MV-4-11 (cell line): ENCODE data around the gene LGI4.
A peak's percentile ranks its signal among the peaks of the same experiment; 100 is the strongest.
"Not testable (repeated sequence)": the region's sequence is repeated elsewhere in the genome, so short reads cannot be mapped to it uniquely, and the experiment has no call there.

Experiments
- DNase-seq: peaks from one replicate; lab custom pipeline; 2025; lab: John Stamatoyannopoulos, UW

Gene LGI4

DNA sequence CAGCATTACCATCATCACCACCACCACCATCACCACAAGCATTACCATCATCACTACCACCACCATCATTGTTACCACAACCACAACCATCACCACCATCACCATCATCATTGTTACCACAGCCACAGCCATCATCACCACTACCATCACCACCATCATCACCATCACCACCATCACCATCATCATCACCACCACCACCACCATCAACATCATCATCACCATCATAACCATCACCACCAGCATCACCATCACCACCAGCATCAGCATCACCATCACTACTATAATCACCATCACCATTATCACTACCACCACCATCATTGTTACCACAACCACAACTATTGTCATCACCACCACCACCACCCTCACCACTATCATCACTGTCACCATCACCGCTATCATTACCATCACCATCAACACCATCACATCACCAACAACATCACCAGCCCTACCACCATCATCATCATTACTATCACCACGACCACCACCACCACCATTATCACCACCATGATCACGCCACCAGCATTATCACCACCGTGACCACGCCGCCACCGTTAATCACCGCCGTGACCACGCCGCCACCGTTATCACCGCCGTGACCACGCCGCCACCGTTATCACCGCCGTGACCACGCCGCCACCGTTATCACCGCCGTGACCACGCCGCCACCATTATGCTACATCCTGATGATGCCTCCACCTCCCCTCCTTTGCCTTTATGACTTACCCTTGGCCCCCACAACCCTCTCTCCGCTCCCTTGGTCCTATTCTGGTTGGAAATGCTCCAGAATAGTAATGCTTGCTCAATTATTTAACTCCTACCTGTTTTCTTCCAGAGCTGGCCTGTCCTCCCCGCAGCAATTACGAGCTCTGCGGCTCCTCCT is 29.2 kb downstream of the LGI4 start:
- DNase-seq, result no peak

DNA sequence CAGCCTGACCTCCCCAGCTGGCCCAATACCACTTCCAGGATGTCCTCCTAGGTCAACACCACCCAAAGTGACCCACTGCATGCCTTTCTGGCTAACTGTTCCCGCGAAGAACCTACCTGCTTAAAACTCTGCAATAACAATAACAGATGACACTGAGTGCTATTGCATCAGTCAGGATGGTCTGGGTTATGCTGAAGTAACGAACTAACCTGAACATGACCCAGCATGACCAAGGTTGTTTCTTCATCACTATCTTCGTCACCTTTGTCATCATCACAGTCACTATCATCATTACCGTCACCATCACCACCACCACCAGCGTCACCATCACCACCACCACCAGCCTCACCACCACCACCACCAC is 29.8 kb downstream of the LGI4 start:
- DNase-seq, result no peak

DNA sequence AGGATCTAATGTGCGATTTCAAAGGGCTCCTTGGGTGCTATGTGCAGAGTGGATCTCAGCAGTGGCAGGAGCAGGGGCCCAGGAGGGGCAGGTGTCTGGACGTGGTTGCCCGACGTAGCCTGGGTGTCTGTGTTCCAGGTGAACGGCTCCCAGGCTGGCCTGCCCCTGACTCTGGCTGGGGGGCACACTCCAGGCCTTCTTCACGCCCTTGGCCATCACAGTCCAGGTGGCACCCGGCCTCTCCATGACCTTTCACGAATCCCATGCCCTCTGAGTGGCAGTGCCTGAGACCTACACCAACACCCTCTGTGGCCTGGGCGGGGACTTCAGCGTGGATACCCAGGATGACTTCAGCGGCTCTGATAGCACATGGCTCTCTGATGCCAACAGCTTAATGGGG is 30.5 kb downstream of the LGI4 start:
- no peak for DNase-seq

DNA sequence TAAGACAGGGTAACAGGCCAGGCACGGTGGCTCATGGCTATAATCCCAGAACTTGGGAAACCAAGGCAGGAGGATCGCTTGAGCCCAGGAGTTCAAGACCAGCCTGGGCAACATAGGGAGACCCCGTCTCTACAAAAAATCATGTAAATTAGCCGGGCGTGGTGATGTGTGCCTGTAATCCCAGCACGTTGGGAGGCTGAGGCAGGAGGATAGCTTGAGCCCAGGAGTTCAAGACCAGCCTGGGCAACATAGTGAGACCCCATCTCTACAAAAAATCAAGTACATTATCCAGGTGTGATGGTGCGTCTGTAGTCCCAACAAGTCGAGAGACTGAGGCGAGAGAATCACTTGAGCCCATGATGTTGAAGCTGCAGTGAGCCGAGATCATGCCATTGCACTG is 31.2 kb downstream of the LGI4 start:
- DNase-seq, result not testable (repeated sequence)

DNA sequence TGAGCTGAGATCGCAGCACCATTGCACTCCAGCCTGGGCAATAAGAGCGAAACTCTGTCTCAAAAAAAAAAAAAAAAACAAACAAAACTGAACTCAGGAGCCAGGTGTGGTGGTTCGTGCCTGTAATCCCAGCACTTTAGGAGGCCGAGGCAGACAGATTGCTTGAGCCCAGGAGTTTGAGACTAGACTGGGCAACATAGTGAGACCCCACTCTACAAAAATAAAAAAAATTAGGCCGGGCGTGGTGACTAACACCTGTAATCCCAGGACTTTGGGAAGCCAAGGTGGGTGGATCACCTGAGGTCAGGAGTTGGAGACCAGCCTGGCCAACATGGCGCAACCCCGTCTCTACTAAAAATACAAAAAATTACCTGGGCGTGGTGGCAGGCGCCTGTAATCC is 32.9 kb downstream of the LGI4 start:
- not testable (repeated sequence) for DNase-seq

DNA sequence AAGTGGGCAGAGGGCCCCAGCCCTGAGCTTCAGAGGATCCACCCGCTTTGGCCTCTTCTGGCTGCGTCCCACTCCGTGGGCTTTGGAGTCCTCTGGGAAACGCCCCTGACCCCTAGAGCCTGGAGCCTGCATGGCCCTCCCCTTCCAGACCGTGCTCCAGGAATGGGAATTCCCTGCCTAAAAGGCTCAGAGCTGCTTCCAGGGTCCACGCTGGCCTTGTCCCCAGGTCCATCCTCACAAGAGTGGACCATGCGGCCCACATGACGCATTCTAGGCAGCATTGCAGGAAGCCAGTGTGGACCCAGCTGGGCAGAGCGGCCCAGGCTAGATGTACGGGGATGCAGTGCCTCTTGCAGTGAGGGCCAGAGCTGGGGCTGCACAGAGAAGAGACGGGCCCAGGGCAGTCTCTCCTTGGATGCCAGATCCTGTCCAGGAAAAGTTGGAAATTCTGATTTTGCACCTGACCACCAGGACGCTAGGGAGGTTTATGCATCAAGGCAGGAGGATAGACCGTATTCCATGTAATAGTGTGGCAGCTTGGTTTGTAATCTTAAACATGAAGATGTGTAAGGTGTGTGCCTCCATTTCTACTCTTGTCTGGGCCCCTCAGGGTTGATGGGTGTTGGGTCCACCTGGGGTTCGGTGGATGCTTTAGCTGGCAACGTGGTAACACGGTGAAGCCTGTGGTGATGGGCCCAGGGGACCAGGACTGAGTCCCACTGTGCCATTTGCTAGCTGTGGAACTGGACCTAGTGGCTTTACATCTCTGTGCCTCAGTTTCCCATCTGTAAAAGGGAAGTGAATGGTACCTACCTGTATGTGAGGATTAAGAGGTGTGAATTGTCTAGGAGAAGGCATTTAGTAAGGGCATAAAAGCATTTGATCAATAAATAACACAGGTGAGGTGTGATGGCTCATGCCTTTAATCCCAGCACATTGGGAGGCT is 34.0 kb downstream of the LGI4 start:
- DNase-seq, result no peak

DNA sequence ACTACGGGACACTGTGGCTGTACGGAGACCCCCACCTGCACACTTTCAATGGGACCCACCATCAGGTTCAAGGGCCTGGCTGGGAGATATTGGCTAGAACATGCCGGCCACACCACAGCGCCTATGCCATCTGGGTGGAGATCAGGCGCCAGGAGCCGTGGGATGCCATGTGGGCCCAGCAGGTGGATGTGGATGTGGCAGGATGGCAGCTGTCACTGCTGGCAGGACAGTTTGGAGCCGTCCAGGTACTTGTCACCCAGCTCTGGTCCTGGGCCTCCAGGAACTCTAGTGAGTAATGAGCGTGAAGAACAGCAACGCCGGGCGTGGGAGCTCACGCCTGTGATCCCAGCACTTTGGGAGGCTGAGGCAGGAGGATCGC is 35.0 kb downstream of the LGI4 start:
- DNase-seq, result no peak

DNA sequence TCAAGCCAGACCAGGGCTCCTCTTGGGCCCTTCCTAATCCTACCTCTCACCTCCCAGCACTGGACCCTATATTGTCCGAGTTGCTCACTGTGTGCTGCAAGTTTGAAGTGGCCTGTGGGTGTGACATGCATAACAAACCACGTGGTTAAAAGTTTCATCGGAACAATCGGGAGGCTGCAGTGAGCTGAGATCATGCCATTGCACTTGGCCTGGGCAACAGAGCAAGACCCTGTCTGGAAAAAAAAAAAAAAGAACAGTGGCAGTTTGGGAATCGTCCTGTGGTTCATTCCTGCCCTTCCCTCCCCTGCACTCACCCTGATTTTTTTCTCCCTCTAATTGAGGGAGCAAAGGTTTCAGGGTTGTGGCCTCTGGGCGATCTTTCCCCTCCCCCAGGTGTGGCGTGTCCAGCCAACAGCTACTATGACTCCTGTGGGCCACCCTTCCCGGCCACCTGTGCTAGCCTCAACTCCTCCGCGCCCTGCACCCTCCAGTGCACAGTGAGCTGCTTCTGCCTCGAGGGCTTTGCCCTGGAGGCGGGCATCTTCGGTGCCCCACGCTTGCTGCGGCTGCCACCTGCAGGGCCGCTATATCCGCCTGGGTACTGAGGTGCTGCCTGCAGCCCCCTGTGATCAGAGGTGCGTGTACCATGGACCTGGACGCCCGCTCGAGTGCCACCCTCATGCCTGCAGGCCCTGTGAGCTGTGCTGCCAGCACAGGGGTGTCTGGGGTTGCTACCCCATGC is 35.5 kb downstream of the LGI4 start:
- DNase-seq, result no peak

DNA sequence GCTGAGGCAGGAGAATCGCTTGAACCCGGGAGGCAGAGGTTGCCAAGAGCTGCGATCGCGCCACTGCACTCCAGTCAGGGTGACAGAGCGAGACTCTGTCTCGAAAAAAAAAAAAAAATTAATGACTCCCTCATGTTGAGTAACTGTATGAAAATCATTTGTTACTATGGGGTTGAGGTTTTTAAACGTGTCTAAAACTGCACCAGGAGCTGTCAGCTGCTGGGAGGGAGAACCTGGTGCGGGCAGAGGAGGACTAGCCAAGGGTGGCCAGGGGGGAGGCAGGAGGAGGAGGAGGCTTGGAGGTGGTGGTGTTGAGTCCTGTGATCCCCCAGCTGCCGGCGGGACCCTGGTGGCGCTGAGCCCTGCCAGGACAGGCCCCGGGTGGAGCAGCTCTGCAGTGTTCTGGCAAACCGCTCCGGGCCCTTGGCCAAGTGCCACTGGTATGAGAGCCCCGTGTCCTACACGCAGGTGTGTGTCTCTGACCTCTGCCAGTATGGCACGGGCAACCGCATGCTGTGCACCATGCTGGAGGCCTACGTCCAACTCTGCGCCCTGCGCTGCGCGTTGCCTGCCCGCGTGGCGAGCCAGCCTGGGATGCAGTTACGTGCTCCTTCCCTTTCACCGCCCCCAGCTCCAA is 36.3 kb downstream of the LGI4 start:
- no peak for DNase-seq

DNA sequence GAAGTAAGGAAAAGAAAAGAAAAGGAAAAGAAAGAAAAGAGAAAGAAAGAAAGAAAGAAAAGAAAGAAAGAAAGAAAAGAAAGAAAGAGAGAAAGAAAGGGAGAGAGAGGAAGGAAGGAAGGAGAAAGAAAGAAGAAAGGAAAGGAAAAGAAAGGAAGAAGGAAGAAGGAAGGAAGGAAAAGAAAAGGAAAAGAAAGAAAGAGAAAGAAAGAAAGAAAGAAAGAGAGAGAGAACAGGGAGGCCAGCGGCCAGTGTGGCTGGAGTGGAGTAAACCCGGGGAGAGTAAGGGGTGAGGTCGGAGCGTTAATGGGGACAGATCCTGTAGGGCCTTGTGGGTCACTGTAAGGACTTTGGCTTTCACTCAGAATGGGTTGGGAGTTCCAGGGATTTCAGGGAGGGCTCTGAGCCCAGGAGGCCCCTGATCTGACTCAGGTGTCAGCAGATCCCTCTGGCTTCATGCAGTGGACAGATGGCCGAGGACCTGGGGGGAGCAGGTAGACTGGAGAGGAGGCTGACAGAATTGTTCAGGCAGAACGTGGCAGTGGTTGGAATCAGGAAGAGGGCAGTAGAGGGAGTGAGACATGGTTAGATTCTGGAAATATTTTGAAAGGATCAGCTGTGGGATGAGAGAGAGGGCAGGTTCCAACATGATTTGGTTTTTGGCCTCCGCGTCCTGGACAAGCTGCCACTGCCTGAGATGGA is 39.0 kb downstream of the LGI4 start:
- DNase-seq, result no peak

DNA sequence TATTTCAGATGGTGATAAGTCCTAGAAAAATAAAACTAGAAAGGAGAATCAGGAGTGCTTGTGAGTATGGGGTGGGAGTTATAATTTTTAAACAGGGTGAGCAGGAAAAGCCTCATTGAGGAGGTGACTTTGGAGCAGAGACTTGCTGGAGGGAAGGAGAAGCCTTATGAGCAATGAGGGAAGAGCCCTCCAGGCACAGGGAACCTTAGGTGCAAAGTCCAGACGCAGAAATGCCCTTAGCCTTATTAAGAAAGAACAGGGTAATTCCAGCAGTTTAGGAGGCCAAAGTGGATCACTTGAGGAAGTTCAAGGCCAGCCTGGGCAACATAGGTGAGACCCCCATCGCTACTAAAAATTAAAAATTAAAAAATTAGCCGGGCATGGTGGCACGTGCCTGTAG is 40.2 kb downstream of the LGI4 start:
- no peak for DNase-seq

DNA sequence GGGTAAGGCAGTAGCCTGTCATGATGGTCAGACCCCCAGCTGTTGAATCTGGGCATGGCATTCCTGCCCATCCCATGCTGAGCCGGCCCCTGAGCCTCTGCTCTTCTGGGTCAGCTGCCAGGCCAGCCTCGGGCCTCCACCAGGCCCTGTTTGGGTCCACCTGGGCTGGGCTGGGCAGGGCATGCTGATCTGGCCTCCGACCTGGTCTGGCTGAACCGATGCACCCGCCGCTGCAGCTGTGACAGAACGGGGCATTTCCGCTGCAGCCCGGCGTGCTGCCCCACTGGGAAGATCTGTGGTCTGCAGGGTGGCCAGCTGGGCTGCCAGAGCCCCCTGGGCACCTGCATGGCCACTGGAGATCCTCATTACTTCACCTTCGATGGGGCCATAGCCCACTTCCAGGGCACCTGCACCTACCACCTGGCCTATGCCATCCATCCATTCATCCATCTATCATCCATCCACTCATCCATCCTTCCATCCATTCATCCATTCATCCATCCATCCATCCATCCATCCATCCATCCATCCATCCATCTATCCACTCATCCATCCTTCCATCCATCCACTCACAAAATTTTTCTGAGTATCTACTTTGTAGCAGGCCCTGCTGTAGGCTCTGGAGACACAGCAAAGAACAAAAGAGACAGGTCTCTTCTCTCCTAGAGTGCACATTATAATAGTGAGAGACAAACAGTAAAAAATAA is 40.8 kb downstream of the LGI4 start:
- DNase-seq, result no peak

DNA sequence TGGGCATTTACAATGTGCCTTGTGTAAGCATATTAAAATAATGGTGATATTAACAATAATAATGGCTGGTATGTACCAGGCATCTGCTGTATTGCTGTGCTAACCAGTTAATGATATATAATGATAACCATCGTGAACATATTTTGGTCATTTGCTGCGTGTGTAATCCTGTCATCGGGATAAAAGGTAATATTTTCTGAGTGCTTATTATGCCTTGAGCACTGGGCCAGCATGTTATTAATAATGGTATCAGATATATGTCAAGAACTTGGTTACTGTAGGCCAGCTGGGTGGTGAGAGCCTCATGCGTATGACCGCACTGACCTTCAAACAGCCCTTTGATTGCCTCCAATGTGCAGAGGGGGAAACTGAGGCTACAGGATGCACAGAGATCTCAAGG is 41.4 kb downstream of the LGI4 start:
- DNase-seq, result no peak

DNA sequence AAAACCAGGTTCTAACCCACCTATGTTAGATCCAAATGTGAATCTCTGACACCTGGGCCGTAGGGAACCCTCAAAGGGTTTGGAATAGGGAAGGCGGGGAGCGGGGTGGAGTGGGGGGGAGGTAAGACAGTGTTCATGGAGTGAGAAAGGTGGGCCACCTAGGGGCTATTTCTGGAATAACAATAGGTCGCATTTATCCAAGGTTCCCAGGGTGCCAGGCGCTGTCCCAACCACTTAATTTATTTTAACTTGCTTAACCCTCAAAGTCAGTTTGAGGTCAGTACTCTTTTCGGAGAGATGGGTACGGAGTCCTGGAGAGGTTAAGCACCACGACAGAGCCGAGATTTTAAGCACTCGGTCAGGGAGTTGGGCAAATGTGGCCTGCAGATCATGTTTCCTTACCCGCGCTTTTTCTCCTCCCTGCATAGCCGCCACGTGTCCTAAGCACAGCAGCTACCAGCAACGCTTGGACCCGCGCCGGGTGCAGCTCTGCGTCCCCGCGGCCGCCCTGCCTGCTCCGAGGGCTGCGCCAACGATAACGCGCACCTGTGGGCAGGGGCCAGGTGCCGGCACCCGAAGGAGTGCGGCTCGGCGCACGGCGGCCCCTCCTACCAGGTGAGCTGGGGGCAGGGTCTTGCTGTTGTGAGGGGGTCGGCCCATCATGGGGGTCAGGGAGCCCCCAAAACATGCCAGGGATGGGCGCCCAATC is 44.2 kb downstream of the LGI4 start:
- peak; percentile 21 for DNase-seq

DNA sequence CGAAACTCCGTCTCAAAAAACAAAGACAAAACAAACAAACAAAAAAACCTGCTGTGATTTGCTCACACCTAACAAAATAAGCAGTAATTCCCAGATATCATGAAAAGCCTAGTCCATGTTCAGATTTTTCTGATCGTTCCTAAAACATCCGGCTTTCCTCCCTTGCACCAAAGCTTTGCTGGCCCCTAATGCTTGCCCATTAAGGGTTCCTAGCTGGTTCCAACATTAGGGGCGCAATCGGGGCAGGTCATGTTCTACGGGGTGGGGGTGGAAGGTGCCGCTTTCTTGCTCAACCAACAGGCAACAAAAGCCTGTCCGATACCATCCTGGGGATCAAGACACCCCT is 44.7 kb downstream of the LGI4 start:
- no peak for DNase-seq

DNA sequence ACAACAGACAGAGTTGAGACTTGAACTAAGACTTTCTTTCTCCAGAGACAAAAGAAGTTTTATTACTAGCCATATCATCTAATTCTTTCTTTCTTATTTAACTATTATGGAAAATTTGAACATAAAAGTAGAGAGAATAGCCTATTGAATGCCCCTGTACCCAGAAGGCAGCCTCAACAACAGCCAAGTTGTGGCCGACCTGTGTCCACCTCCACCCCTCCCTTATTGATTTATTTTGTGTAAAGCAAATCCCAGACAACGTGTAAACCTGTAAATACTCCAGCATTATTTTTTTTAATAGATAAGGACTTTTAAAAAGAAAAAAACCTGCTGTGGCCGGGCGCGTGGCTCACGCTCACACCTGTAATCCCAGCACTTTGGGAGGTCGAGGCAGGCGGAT is 45.3 kb downstream of the LGI4 start:
- DNase-seq, result no peak

DNA sequence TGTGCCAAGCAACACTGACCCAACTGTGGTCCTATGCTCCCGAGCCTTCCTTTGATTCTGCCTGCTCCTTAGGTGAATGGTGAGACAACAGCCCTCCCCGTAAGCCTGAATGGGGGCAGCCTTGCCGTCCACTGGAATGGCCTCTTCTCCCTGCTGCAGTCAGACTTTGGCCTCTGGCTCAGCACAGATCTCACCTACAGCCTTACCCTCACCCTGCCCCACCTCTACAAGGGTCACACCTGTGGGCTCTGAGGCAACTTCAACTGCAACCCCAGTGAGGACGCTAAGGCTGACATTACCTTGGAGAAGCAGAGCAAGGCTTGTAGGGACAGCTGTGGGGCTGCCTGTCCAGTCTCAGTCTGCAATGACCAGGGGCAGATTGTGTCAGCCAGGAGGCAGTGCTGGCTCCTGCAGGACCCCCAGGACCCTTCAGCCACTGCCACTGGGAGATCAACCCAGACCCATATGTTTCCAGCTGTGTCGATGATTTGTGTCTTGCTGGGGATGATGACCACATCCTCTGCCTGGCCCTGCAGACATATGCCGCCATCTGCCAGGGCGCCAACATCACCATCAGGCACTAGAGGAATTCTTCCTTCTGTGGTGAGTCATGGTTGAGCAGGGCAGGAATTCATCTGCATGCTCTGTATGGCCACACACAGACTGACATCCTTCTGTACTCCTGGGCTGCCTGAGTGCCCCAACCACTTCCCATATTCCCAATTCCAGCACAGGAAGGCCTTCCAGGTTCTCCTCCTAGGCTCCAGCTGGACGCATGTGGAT is 46.5 kb downstream of the LGI4 start:
- DNase-seq, result no peak

DNA sequence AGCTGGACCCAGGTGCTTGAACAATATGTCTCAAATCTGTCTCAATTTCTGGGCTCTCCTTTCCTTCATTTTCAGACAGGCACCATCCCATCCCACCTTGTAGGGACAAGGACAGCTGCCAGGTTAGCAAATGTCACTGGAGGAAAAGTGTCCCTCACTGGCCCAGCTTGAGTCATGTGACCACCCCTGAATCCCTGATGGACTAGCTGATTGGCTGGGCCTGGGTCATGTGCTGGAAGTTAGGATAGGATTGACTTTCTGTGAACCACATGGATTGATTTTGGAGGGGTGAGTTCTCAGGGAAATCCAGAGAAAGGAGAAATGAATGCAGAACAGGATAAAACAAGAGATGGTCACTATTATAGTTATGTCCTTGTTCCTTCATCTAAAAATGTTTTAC is 47.5 kb downstream of the LGI4 start:
- DNase-seq, result no peak

DNA sequence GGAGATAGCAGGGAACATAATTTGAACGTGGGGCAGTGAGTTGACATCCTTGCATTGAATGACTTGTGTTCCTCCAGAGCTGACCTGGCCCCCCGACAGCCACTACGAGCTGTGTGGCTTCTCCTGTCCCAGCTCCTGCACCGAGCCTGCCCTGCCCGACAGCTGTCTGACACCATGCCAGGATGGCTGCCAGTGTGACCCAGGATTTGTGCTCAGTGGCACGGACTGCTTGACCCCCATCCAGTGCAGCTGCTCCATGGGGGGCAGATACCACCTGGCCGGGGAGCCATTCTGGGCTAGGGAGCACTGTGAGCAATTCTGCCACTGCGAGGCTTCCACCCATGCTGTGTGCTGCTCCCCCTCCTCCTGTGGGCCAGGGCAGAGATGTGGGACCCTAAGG is 48.4 kb downstream of the LGI4 start:
- DNase-seq, result no peak
